Stomach smooth muscle (tissue), 2 donors: ENCODE measurements around the gene MEGF11.

Experiments used
- H3K27ac ChIP-seq: one replicate; pipeline ENCODE4 v1.7.0; 2013; ENCODE audit warnings: mild to moderate bottlenecking, low read length, inconsistent platforms
- H3K27me3 ChIP-seq, 2 donors: one replicate each; pipeline ENCODE4 v1.7.0; 2013; ENCODE audit warnings: low read length in 2 of 2; ENCODE audit not compliant: insufficient read depth in 2 of 2, control insufficient read depth in 1 of 2
- H3K36me3 ChIP-seq, 2 donors: one replicate each; pipeline ENCODE4 v1.7.0; 2013; ENCODE audit warnings: low read length in 2 of 2; ENCODE audit not compliant: control insufficient read depth in 2 of 2, insufficient read depth in 2 of 2
- H3K4me1 ChIP-seq: one replicate; pipeline ENCODE4 v1.7.0; 2013; ENCODE audit warnings: low read length; ENCODE audit not compliant: control insufficient read depth, insufficient read depth
- H3K4me3 ChIP-seq, 2 donors: one replicate each; pipeline ENCODE4 v1.7.0; 2013; ENCODE audit warnings: low read length in 2 of 2
- H3K9ac ChIP-seq, 2 donors: one replicate each; pipeline ENCODE4 v1.7.0; 2013; ENCODE audit warnings: low read length in 2 of 2, mild to moderate bottlenecking in 1 of 2
- H3K9me3 ChIP-seq, 2 donors: one replicate each; pipeline ENCODE4 v1.7.0; 2013; ENCODE audit warnings: low read length in 2 of 2; ENCODE audit not compliant: control insufficient read depth in 2 of 2
- donor health status: healthy.
- donor health status: Pancreatic carcinoma.

Gene MEGF11

GRCh38 chr15:65969865-65970816, 283.4 kb downstream of the MEGF11 start:
- Histone ChIP-seq H3K9me3 (no peaks in the 10 kb centered on the region), H3K36me3 (no peaks in the 10 kb centered on the region), H3K4me1 (no peaks in the 10 kb centered on the region), H3K27me3 (peaks cover 8 to 24% of the 10 kb centered on the region in 2 donors), H3K4me3 (no peak overlapping the region), H3K9ac (no peak overlapping the region), H3K27ac (no peak overlapping the region)

GRCh38 chr15:65968511-65968910, 285.0 kb downstream of the MEGF11 start:
- no peaks in the 10 kb centered on the region for H3K4me1 ChIP-seq
- H3K4me3 ChIP-seq = no peak overlapping the region
- no peak overlapping the region for H3K9ac ChIP-seq
- H3K9me3 ChIP-seq = no peaks in the 10 kb centered on the region
- H3K36me3 ChIP-seq = no peaks in the 10 kb centered on the region
- H3K27me3 ChIP-seq = peaks cover 23 to 39% of the 10 kb centered on the region in 2 donors
- no peak overlapping the region for H3K27ac ChIP-seq

GRCh38 chr15:65964792-65965433, 288.6 kb downstream of the MEGF11 start:
- Histone ChIP-seq H3K4me1 (no peaks in the 10 kb centered on the region), H3K27me3 (peaks cover 37 to 46% of the 10 kb centered on the region in 2 donors), H3K9me3 (no peaks in the 10 kb centered on the region), H3K27ac (no peak overlapping the region), H3K36me3 (no peaks in the 10 kb centered on the region), H3K9ac (no peak overlapping the region), H3K4me3 (no peak overlapping the region)

- Histone ChIP-seq H3K4me3 (no peak overlapping the region), H3K27me3 (peaks cover 31 to 40% of the 10 kb centered on the region in 2 donors), H3K4me1 (no peaks in the 10 kb centered on the region), H3K36me3 (no peaks in the 10 kb centered on the region), H3K27ac (no peak overlapping the region), H3K9me3 (no peaks in the 10 kb centered on the region), H3K9ac (no peak overlapping the region)
Observed at GRCh38 chr15:65963911-65964482, 289.6 kb downstream of the MEGF11 start.

GRCh38 chr15:65963358-65963757, 290.2 kb downstream of the MEGF11 start:
- no peaks in the 10 kb centered on the region for H3K4me1 ChIP-seq
- H3K9me3 ChIP-seq = no peaks in the 10 kb centered on the region
- H3K4me3 ChIP-seq = no peak overlapping the region
- no peak overlapping the region for H3K9ac ChIP-seq
- H3K27ac ChIP-seq = no peak overlapping the region
- no peaks in the 10 kb centered on the region for H3K36me3 ChIP-seq
- peaks cover 29 to 36% of the 10 kb centered on the region in 2 donors for H3K27me3 ChIP-seq

GRCh38 chr15:65962187-65962586, 291.4 kb downstream of the MEGF11 start:
- Histone ChIP-seq H3K9ac (no peak overlapping the region), H3K36me3 (no peaks in the 10 kb centered on the region), H3K9me3 (no peaks in the 10 kb centered on the region), H3K27ac (no peak overlapping the region), H3K4me1 (no peaks in the 10 kb centered on the region), H3K27me3 (peaks cover 29% of the 10 kb centered on the region in 2 donors), H3K4me3 (no peak overlapping the region)

GRCh38 chr15:65960586-65960985, 293.0 kb downstream of the MEGF11 start:
- no peak overlapping the region for H3K9ac ChIP-seq
- H3K4me1 ChIP-seq = no peaks in the 10 kb centered on the region
- H3K4me3 ChIP-seq = no peak overlapping the region
- no peaks in the 10 kb centered on the region for H3K9me3 ChIP-seq
- H3K27ac ChIP-seq = no peak overlapping the region
- peaks cover 29% of the 10 kb centered on the region in 2 donors for H3K27me3 ChIP-seq
- H3K36me3 ChIP-seq = no peaks in the 10 kb centered on the region

- Histone ChIP-seq H3K27me3 (peaks cover 17 to 20% of the 10 kb centered on the region in 2 donors), H3K4me3 (no peak overlapping the region), H3K27ac (no peak overlapping the region), H3K4me1 (no peaks in the 10 kb centered on the region), H3K9me3 (no peaks in the 10 kb centered on the region), H3K36me3 (no peaks in the 10 kb centered on the region), H3K9ac (no peak overlapping the region)
Observed at GRCh38 chr15:65958835-65959234, 294.7 kb downstream of the MEGF11 start.

GRCh38 chr15:65957451-65957850, 296.1 kb downstream of the MEGF11 start:
- H3K4me3 ChIP-seq = no peak overlapping the region
- peaks cover 3 to 9% of the 10 kb centered on the region in 2 donors for H3K27me3 ChIP-seq
- H3K36me3 ChIP-seq = no peaks in the 10 kb centered on the region
- no peaks in the 10 kb centered on the region for H3K4me1 ChIP-seq
- H3K27ac ChIP-seq = no peak overlapping the region
- H3K9me3 ChIP-seq = no peaks in the 10 kb centered on the region
- no peak overlapping the region for H3K9ac ChIP-seq

GRCh38 chr15:65956899-65957298, 296.7 kb downstream of the MEGF11 start:
- Histone ChIP-seq H3K36me3 (no peaks in the 10 kb centered on the region), H3K9ac (no peak overlapping the region), H3K9me3 (no peaks in the 10 kb centered on the region), H3K4me1 (no peaks in the 10 kb centered on the region), H3K4me3 (no peak overlapping the region), H3K27ac (no peak overlapping the region), H3K27me3 (peaks cover 3 to 7% of the 10 kb centered on the region in 2 donors)
